Hepatocyte (in vitro differentiated cells): Measurements from ENCODE around the gene QSOX2.

Experiments
- EZH2 ChIP-seq: fragments of 200-600 bp; sonication (generic); IDR thresholded peaks from 2 replicates; pipeline ENCODE4 v1.6.1; 2016; ENCODE audit warnings: antibody characterized with exemption, mild to moderate bottlenecking, borderline replicate concordance
- TF ChIP-seq, protein P1 (sequence below): fragments of 200-600 bp; sonication (generic); IDR thresholded peaks from 2 replicates; pipeline ENCODE4 v1.5.1; 2016; ENCODE audit warnings: antibody characterized with exemption, mild to moderate bottlenecking; ENCODE audit not compliant: poor library complexity

DNA sequence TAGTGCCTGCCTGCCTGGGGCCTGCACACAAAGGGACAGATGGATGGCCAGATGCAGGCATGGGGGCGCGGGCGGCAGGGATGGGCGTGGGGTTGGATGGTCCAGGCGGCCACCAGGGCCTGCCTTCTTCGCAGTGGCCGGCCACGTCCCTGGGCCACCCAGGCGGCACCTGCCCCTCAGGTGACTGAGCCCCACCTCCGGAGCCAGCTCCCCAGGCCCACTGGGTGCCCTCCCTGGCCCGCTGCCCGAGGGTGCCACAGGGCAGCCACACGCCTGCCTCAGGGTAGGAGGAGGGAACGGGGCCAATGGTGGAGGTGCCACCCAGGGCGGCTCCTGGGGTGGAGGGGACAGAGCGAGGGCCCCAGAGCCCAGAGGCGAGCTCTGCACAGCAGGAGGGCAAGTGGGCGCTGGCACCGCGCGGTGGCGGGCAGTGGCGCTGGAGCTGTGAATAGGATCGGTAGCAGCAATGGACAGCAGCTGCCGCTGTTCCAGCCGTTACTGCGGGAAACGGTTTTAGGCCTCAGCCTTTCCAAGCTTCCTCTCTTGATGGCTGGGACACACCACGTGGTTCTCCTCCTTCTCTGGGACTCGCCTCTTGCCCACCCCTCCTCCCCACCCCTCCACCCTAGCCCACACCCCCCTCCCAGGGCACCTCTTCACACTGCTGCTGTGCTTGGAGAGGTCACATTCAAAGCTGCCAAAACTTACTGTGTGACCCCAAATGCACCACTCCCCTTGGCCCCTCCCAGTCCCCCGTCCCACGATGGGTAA, 59.8 kb downstream of the QSOX2 start:
- TF ChIP-seq, protein P1, sequence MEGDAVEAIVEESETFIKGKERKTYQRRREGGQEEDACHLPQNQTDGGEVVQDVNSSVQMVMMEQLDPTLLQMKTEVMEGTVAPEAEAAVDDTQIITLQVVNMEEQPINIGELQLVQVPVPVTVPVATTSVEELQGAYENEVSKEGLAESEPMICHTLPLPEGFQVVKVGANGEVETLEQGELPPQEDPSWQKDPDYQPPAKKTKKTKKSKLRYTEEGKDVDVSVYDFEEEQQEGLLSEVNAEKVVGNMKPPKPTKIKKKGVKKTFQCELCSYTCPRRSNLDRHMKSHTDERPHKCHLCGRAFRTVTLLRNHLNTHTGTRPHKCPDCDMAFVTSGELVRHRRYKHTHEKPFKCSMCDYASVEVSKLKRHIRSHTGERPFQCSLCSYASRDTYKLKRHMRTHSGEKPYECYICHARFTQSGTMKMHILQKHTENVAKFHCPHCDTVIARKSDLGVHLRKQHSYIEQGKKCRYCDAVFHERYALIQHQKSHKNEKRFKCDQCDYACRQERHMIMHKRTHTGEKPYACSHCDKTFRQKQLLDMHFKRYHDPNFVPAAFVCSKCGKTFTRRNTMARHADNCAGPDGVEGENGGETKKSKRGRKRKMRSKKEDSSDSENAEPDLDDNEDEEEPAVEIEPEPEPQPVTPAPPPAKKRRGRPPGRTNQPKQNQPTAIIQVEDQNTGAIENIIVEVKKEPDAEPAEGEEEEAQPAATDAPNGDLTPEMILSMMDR = no peak
- TF ChIP-seq EZH2 = no peak
